ENCODE measurements around the gene DGKQ. TPM values are rescaled to one million over a fixed set of nuclear protein-coding genes. Genes with fewer than 3 reads are reported as not detected.

DGKQ gene
- total and polyA plus RNA-seq, 2 donors (not counting 3 experiments of a cell fraction or from before 2014, with no cell fraction given): 15.8 to 20.2 TPM

- dilution Hi-C loops (cut with MboI; ENCODE audit: extremely low pct_ligation_motif_present, low sequenced_read_pairs): no loop called here
Observed at GRCh38 chr4:955931-956381, 17.4 kb downstream of the DGKQ start.

More at GRCh38 chr4:955931-956381, 17.4 kb downstream of the DGKQ start:
- H4K20me1 ChIP-seq (replicated peaks; ENCODE audit: control insufficient read depth, extremely low read depth, insufficient read depth, low read length): no peaks in the 10 kb centered on the region
- no peak overlapping the region for H3K27ac ChIP-seq (ENCODE audit: insufficient read depth, low read depth, low read length)
- CTCF ChIA-PET: no interaction called here
- no peak for TF ChIP-seq FOS (IDR thresholded peaks at IDR 0.05; ENCODE audit: borderline replicate concordance, insufficient read depth, low read length)
- TF ChIP-seq MYC (IDR thresholded peaks at IDR 0.05; ENCODE audit: low read depth, low read length): no peak
- TF ChIP-seq EZH2 (IDR thresholded peaks at IDR 0.05; ENCODE audit: borderline replicate concordance, low read depth, low read length, severe bottlenecking): no peak
- no peak for TF ChIP-seq GATA2 (IDR thresholded peaks at IDR 0.05; ENCODE audit: insufficient read depth, insufficient read length, low read depth, low read length)
- TF ChIP-seq POLR2AphosphoS5 (IDR thresholded peaks at IDR 0.05; ENCODE audit: insufficient read depth, low read depth, low read length): no peak
- no peak for TF ChIP-seq POLR2A (IDR thresholded peaks at IDR 0.05; ENCODE audit: low read depth, low read length)
- TF ChIP-seq CTCF (IDR thresholded peaks at IDR 0.05; ENCODE audit: extremely low read depth in 1 of 2, insufficient read depth in 1 of 2, low read depth in 1 of 2, low read length in 2 of 2): no peak
- TF ChIP-seq, protein P1, sequence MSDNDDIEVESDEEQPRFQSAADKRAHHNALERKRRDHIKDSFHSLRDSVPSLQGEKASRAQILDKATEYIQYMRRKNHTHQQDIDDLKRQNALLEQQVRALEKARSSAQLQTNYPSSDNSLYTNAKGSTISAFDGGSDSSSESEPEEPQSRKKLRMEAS (IDR thresholded peaks at IDR 0.05; ENCODE audit: insufficient read depth, insufficient read length): no peak
- TF ChIP-seq JUN (IDR thresholded peaks at IDR 0.05; ENCODE audit: borderline replicate concordance, insufficient read depth, insufficient read length, low read depth): no peak
- no peaks in the 10 kb centered on the region for H3K4me1 ChIP-seq (ENCODE audit: control insufficient read depth, extremely low read depth, insufficient read depth, low read length)
- POLR2A ChIA-PET: no interaction called here
- no peaks in the 10 kb centered on the region for H3K9me1 ChIP-seq (replicated peaks; ENCODE audit: control insufficient read depth, extremely low read depth, insufficient read depth, low read length)
- H3K79me2 ChIP-seq (ENCODE audit: control insufficient read depth, insufficient read depth, low read length): no peaks in the 10 kb centered on the region
- H3K9ac ChIP-seq (replicated peaks; ENCODE audit: extremely low read depth, insufficient read depth, low read length): no peak overlapping the region
- intact Hi-C loops (cut with micrococcal nuclease): no loop called here
- FAIRE-seq: no peak
- no peaks in the 10 kb centered on the region for H3K9me3 ChIP-seq (replicated peaks; ENCODE audit: control insufficient read depth, insufficient read depth, low read length)
- no peak overlapping the region for H2AFZ ChIP-seq (ENCODE audit: low read depth, low read length)
- H3K4me3 ChIP-seq (replicated peaks in 1 of 3; ENCODE audit: insufficient read depth in 1 of 3, low read depth in 1 of 3, low read length in 3 of 3): no peak overlapping the region
- no peaks in the 10 kb centered on the region for H3K27me3 ChIP-seq (ENCODE audit: control insufficient read depth in 2 of 2, insufficient read depth in 2 of 2, low read length in 2 of 2)
- BruUV-seq (replicated peaks): no TSS peak
- no peak overlapping the region for H3K4me2 ChIP-seq (ENCODE audit: insufficient read depth, low read length)
- peaks cover 0 to 7% of the 10 kb centered on the region in 2 experiments for H3K36me3 ChIP-seq (ENCODE audit: control insufficient read depth in 2 of 2, extremely low read depth in 1 of 2, insufficient read depth in 2 of 2, low read length in 2 of 2)
- no peak for DNase-seq (ENCODE audit: low read depth, low spot score)

All from endothelial cell of umbilical vein (primary cell).